ENCODE results near the gene SASH1.

GRCh38 chr6:148523551-148523950 lies 180.9 kb downstream of the SASH1 start:
- TF ChIP-seq POLR2A (IDR thresholded peaks at IDR 0.05; ENCODE audit: borderline replicate concordance, extremely low read depth, insufficient read depth, insufficient read length) (no peak), EZH2 (IDR thresholded peaks at IDR 0.05) (no peak), RAD21 (IDR thresholded peaks at IDR 0.05; ENCODE audit: low read depth) (no peak), SIN3A (IDR thresholded peaks at IDR 0.05; ENCODE audit: low read depth) (no peak), CEBPB (IDR thresholded peaks at IDR 0.05; ENCODE audit: low read depth) (no peak), POLR2AphosphoS5 (IDR thresholded peaks at IDR 0.05; ENCODE audit: low read depth, low read length) (no peak), SP1 (IDR thresholded peaks at IDR 0.05; ENCODE audit: low read depth) (no peak), EGR1 (IDR thresholded peaks at IDR 0.05; ENCODE audit: low read depth) (no peak), SRF (IDR thresholded peaks at IDR 0.05; ENCODE audit: low read depth) (no peak), REST (IDR thresholded peaks at IDR 0.05; ENCODE audit: low read depth) (no peak), YY1 (IDR thresholded peaks at IDR 0.05; ENCODE audit: extremely low read depth, insufficient replicate concordance, low read depth, low read length) (no peak), MAX (IDR thresholded peaks at IDR 0.05) (no peak)
- TF ChIP-seq, protein P1, sequence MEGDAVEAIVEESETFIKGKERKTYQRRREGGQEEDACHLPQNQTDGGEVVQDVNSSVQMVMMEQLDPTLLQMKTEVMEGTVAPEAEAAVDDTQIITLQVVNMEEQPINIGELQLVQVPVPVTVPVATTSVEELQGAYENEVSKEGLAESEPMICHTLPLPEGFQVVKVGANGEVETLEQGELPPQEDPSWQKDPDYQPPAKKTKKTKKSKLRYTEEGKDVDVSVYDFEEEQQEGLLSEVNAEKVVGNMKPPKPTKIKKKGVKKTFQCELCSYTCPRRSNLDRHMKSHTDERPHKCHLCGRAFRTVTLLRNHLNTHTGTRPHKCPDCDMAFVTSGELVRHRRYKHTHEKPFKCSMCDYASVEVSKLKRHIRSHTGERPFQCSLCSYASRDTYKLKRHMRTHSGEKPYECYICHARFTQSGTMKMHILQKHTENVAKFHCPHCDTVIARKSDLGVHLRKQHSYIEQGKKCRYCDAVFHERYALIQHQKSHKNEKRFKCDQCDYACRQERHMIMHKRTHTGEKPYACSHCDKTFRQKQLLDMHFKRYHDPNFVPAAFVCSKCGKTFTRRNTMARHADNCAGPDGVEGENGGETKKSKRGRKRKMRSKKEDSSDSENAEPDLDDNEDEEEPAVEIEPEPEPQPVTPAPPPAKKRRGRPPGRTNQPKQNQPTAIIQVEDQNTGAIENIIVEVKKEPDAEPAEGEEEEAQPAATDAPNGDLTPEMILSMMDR (IDR thresholded peaks at IDR 0.05 in 2 of 3, conservative IDR thresholded peaks at IDR 0.05 in 1 of 3; ENCODE audit: borderline replicate concordance in 1 of 3, insufficient read depth in 1 of 3, low read depth in 2 of 3, low read length in 2 of 3): no peak
